SK-N-SH (cell line): ENCODE measurements around the gene ABCD1. TPM values are rescaled to one million over a fixed set of nuclear protein-coding genes. Genes with fewer than 3 reads are reported as not detected.

Experiments used
- CTCF ChIA-PET: fragments of 300-600, 350-600 bp; formaldehyde crosslinking; extraction: SDS; loops from one replicate; lab custom pipeline; 2021; lab: Yijun Ruan, JAX
- POLR2A ChIA-PET: fragments of 350-600 bp; sonication (Branson Sonifier 250); formaldehyde crosslinking; extraction: SDS; loops from one replicate; lab custom pipeline; 2020; ENCODE audit warnings: antibody characterized with exemption, inconsistent platforms; lab: Yijun Ruan, JAX
- DNase-seq: peaks from one replicate; pipeline ENCODE4 v3.0.0; 2012
- H2AFZ ChIP-seq: fragments of 200-600 bp; sonication (generic); 2 replicates; pipeline ENCODE4 v1.8.1; 2016; ENCODE audit warnings: antibody characterized with exemption, mild to moderate bottlenecking, low read depth
- H3F3A ChIP-seq: fragments of 200-600 bp; sonication (generic); replicated peaks from 2 replicates; pipeline ENCODE3; 2016; ENCODE audit warnings: antibody characterized with exemption, mild to moderate bottlenecking; ENCODE audit not compliant: insufficient read depth
- H3K27ac ChIP-seq, 2 experiments: fragments of 200-500 bp in 1 of 2; fragments of 200-600 bp in 1 of 2; sonication (Bioruptor generic) in 1 of 2; sonication (generic), shearing (Covaris generic) in 1 of 2; 2 replicates each; pipeline versions ENCODE4 v1.5.1 to v1.6.1; 2014 to 2016; ENCODE audit warnings: low read depth in 2 of 2, inconsistent platforms in 1 of 2, low read length in 1 of 2, mild to moderate bottlenecking in 1 of 2, mixed read lengths in 1 of 2
- H3K27me3 ChIP-seq: fragments of 200-600 bp; sonication (generic), shearing (Covaris generic); 2 replicates; pipeline ENCODE4 v1.6.1; 2016; ENCODE audit warnings: mixed run types; ENCODE audit not compliant: insufficient read depth
- H3K36me3 ChIP-seq, 2 experiments: fragments of 200-500 bp in 1 of 2; fragments of 200-600 bp in 1 of 2; sonication (Bioruptor generic) in 1 of 2; sonication (generic) in 1 of 2; replicated peaks in 1 of 2; 2 replicates each; pipeline versions ENCODE3 to v1.5.1; 2014 to 2016; ENCODE audit warnings: low read length in 1 of 2, mild to moderate bottlenecking in 1 of 2; ENCODE audit not compliant: insufficient read depth in 2 of 2, control insufficient read depth in 1 of 2
- H3K4me1 ChIP-seq, 2 experiments: fragments of 200-500 bp in 1 of 2; fragments of 200-600 bp in 1 of 2; sonication (Bioruptor generic) in 1 of 2; sonication (generic), shearing (Covaris generic) in 1 of 2; 2 replicates each; pipeline versions ENCODE4 v1.5.1 to v1.6.1; 2014 to 2016; ENCODE audit warnings: low read depth in 1 of 2, low read length in 1 of 2, mixed run types in 1 of 2; ENCODE audit not compliant: insufficient read depth in 2 of 2, control insufficient read depth in 1 of 2
- H3K4me2 ChIP-seq: fragments of 200-600 bp; sonication (generic), shearing (Covaris generic); 2 replicates; pipeline ENCODE4 v1.6.1; 2017; ENCODE audit warnings: mixed run types
- H3K4me3 ChIP-seq, 2 experiments: fragments of 200-500 bp in 1 of 2; fragments of 200-600 bp in 1 of 2; sonication (Bioruptor generic) in 1 of 2; sonication (generic), shearing (Covaris generic) in 1 of 2; 2 replicates each; pipeline versions ENCODE4 v1.5.1 to v1.8.1; 2014 to 2016; ENCODE audit warnings: low read depth in 2 of 2, inconsistent platforms in 1 of 2, low read length in 1 of 2, mild to moderate bottlenecking in 1 of 2, mixed read lengths in 1 of 2, moderate library complexity in 1 of 2
- H3K79me2 ChIP-seq: fragments of 200-600 bp; sonication (generic); 2 replicates; pipeline ENCODE4 v1.8.1; 2017; ENCODE audit warnings: mild to moderate bottlenecking; ENCODE audit not compliant: insufficient read depth
- H3K9ac ChIP-seq: fragments of 200-600 bp; sonication (generic); 2 replicates; pipeline ENCODE4 v1.6.1; 2017; ENCODE audit warnings: mixed run types
- H3K9me2 ChIP-seq: fragments of 200-600 bp; sonication (generic); 2 replicates; pipeline ENCODE4 v1.6.1; 2017; ENCODE audit warnings: mixed run types
- H3K9me3 ChIP-seq: fragments of 200-600 bp; sonication (generic); 2 replicates; pipeline ENCODE4 v1.6.1; 2017; ENCODE audit warnings: mixed run types, mild to moderate bottlenecking, moderate library complexity
- H4K20me1 ChIP-seq: fragments of 200-600 bp; sonication (generic); 2 replicates; pipeline ENCODE4 v1.6.1; 2017; ENCODE audit warnings: mild to moderate bottlenecking, mixed run types; ENCODE audit not compliant: insufficient read depth
- NFIC ChIP-seq: IDR thresholded peaks from 2 replicates; pipeline ENCODE4 v1.4.0; 2012; ENCODE audit warnings: borderline replicate concordance
- NRF1 ChIP-seq: IDR thresholded peaks from 2 replicates; pipeline ENCODE4 v1.6.1; 2012; ENCODE audit warnings: low read depth, mild to moderate bottlenecking, low read length
- TEAD4 ChIP-seq: IDR thresholded peaks from 2 replicates; pipeline ENCODE4 v1.4.0; 2012; ENCODE audit warnings: mild to moderate bottlenecking, borderline replicate concordance; ENCODE audit not compliant: insufficient read depth
- WGBS: methylation state at CpG from one replicate; pipeline ENCODE4 v1.1.6; 2017; ENCODE audit warnings: low lambda C conversion rate; 5-methylcytosine and 5-hydroxymethylcytosine counted together
- polyA plus RNA-seq, 3 experiments: library from polyadenylated mRNA; depleted of rRNA; stranded (reverse); fragments of >200 nt; gene quantifications; 2 replicates each; pipeline ENCODE4 v1.2.3, GENCODE V29; 2012
- TF ChIP-seq, protein P1 (sequence below): fragments of 150-350 bp; IDR thresholded peaks from 2 replicates; pipeline ENCODE4 v1.6.1; 2016; ENCODE audit warnings: mild to moderate bottlenecking, low read depth, low read length
- TF ChIP-seq, protein P2 (sequence below): IDR thresholded peaks from 2 replicates; pipeline ENCODE4 v1.4.0; 2012; ENCODE audit warnings: low read depth
- TF ChIP-seq, protein P3 (sequence below): IDR thresholded peaks from 2 replicates; pipeline ENCODE4 v1.4.0; 2012; ENCODE audit warnings: low read depth, borderline replicate concordance

ABCD1 gene
- polyA plus RNA-seq, 1 of the 3 experiments (the other 2 are of a cell fraction): 7.9 TPM

DNA sequence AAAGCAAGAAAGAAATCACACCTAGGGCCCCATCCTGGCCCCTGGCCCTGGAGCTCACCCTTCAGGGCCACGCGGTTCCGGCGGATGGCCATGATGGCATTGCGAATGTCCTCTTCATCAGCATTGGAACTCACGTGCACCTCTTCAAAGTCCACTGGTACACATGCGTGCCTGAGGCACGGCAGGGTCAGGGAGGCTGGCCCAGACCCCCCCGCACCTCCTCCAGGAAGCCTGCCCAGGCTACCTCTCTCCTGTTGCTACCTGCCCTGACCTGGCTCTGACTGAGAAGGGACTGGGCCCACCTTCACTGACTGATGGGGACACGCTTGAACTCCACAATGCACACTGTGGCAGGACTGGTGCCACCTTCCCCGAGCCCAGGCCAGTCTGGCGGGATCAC lies 65.0 kb downstream of the ABCD1 start (continued):
- no peak for TF ChIP-seq TEAD4

DNA sequence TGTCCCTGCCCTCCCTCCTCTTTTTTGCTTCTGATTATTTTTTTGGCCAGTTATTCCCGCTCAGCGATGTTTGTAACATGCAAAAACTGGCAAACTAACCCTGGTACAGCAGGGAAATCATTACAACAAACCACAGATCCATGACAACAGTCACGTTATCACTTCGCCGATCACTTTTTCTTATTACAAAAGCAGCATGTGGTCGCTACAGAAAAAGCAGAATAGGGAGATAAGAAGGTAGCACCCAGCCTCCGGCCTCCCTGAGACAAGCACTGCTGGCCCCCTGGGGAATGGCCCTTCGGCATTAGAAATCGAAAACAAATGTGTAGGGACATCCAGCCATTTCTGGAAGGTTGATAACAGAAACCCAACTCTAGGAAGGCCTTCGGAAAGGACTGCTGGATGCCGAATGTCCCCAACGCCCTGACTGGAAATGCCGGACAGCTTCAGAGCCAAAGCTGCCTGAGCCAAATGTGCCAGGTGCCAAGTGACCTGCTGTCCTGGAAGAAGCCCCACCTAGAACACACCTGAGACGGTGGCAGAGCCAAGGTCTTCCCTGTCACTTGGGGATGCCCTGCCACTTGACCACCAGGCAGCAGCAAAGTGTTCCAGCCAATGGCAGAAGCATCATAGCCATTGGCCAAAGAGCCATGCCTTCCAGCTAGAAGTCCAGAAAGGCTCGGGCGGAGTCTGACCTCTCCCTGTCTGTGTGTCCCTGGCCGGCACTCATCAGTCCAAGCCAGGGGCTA lies 66.6 kb downstream of the ABCD1 start:
- H3K4me3 ChIP-seq: no peak overlapping the region

DNA sequence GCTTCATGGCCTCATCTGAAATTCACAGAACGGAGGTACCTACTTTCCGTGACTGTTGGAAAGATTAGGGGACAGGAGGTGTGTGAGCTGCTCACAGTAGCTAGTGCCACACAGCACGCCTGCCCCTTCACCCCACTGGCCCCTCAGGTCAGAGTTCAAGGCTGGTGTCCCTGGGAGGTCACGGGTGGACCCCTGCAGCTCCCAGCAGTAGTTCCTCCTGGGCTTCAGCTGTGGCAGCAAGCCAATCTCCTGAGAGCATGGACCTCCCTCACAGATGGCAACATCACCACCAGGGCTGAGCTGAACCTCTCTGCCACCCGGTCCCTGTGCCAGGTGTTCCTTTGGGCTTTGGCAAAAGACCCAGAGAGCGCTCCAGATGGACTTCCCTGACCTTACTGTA lies 67.7 kb downstream of the ABCD1 start:
- peaks cover 51% of the 10 kb centered on the region for H3K79me2 ChIP-seq

More for the DNA sequence above, 66.6 kb downstream of the ABCD1 start:
- Histone ChIP-seq H3K9me2 (no peaks in the 10 kb centered on the region), H3K4me2 (no peak overlapping the region), H3K79me2 (peaks cover 44% of the 10 kb centered on the region), H4K20me1 (0 out of 2 replicates have a peak, but pooled peaks cover 12% of the 10 kb centered on the region), H3K27ac (peak overlapping the region in 1 of 2 experiments; percentile 16; a peak in 1 of 4 replicates)
- TF ChIP-seq NRF1 (no peak), NFIC (no peak)
- TF ChIP-seq, protein P1, sequence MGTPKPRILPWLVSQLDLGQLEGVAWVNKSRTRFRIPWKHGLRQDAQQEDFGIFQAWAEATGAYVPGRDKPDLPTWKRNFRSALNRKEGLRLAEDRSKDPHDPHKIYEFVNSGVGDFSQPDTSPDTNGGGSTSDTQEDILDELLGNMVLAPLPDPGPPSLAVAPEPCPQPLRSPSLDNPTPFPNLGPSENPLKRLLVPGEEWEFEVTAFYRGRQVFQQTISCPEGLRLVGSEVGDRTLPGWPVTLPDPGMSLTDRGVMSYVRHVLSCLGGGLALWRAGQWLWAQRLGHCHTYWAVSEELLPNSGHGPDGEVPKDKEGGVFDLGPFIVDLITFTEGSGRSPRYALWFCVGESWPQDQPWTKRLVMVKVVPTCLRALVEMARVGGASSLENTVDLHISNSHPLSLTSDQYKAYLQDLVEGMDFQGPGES: no peak
- TF ChIP-seq, protein P2, sequence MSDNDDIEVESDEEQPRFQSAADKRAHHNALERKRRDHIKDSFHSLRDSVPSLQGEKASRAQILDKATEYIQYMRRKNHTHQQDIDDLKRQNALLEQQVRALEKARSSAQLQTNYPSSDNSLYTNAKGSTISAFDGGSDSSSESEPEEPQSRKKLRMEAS: no peak
- TF ChIP-seq, all 33 proteins: peak for 0
- DNase-seq: no peak
- 41% methylated on average over 9 of the region's 17 CpGs for WGBS
- ChIA-PET CTCF (interaction anchor here (0.9 to 1.5 kb wide), 3 partner anchors 27 to 156 kb away, joined by 3 to 4 read pairs (median 3); partner anchors contain the start of gene PLXNB3), POLR2A (no interaction called here)
- Histone ChIP-seq H3K9me3 (no peaks in the 10 kb centered on the region), H3K4me1 (peaks cover 5 to 27% of the 10 kb centered on the region in 2 experiments; a peak in 1 of 4 replicates), H3K36me3 (peaks cover 0 to 2% of the 10 kb centered on the region in 2 experiments), H3F3A (no peaks in the 10 kb centered on the region), H3K9ac (no peak overlapping the region), H3K27me3 (peaks cover 14% of the 10 kb centered on the region; the same call in 1 of the 2 replicates), H2AFZ (no peak overlapping the region)

More for the DNA sequence above, 67.7 kb downstream of the ABCD1 start:
- H3K27ac ChIP-seq: no peak overlapping the region
- 0 out of 2 replicates have a peak, but pooled peaks cover 12% of the 10 kb centered on the region for H4K20me1 ChIP-seq
- no peak for DNase-seq
- ChIA-PET CTCF (interaction anchor here (0.9 to 1.5 kb wide), 3 partner anchors 28 to 155 kb away, joined by 3 to 4 read pairs (median 3); partner anchors contain the start of gene PLXNB3), POLR2A (no interaction called here)
- WGBS: 28% methylated on average over 4 of the region's 6 CpGs
- H3K9me2 ChIP-seq: no peaks in the 10 kb centered on the region
- no peaks in the 10 kb centered on the region for H3F3A ChIP-seq
- H2AFZ ChIP-seq: no peak overlapping the region
- H3K9me3 ChIP-seq: no peaks in the 10 kb centered on the region
- TF ChIP-seq, protein P3, sequence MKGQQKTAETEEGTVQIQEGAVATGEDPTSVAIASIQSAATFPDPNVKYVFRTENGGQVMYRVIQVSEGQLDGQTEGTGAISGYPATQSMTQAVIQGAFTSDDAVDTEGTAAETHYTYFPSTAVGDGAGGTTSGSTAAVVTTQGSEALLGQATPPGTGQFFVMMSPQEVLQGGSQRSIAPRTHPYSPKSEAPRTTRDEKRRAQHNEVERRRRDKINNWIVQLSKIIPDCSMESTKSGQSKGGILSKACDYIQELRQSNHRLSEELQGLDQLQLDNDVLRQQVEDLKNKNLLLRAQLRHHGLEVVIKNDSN: no peak
- H3K36me3 ChIP-seq: peaks cover 0 to 2% of the 10 kb centered on the region in 2 experiments
- no peak overlapping the region for H3K9ac ChIP-seq
- H3K4me1 ChIP-seq: peaks cover 5 to 27% of the 10 kb centered on the region in 2 experiments; a peak in 1 of 4 replicates
- peaks cover 14% of the 10 kb centered on the region; the same call in 1 of the 2 replicates for H3K27me3 ChIP-seq
- no peak overlapping the region for H3K4me2 ChIP-seq
- no peak overlapping the region for H3K4me3 ChIP-seq
